ENCODE measurements around the gene KANSL1L.

The KANSL1L gene

GRCh38 chr2:209974576-209974975 lies 196.6 kb downstream of the KANSL1L start:
- H3K9me3 ChIP-seq (ENCODE audit: control insufficient read depth in 2 of 2, low read length in 2 of 2) = no peaks in the 10 kb centered on the region
- H3K36me3 ChIP-seq (ENCODE audit: control insufficient read depth in 2 of 2, insufficient read depth in 2 of 2, low read length in 2 of 2) = no peaks in the 10 kb centered on the region
- H3K27ac ChIP-seq (ENCODE audit: low read length) = no peak overlapping the region
- no peak overlapping the region for H3K4me3 ChIP-seq (ENCODE audit: low read length in 2 of 2)
- H3K9ac ChIP-seq (ENCODE audit: low read length in 2 of 2) = no peak overlapping the region
- no peaks in the 10 kb centered on the region for H3K27me3 ChIP-seq (ENCODE audit: control insufficient read depth in 1 of 2, insufficient read depth in 2 of 2, low read length in 2 of 2)
- no peaks in the 10 kb centered on the region for H3K4me1 ChIP-seq (ENCODE audit: control insufficient read depth, insufficient read depth, low read length)

GRCh38 chr2:209973328-209973727 lies 197.9 kb downstream of the KANSL1L start:
- Histone ChIP-seq H3K9ac (ENCODE audit: low read length in 2 of 2) (no peak overlapping the region), H3K27me3 (ENCODE audit: control insufficient read depth in 1 of 2, insufficient read depth in 2 of 2, low read length in 2 of 2) (no peaks in the 10 kb centered on the region), H3K36me3 (ENCODE audit: control insufficient read depth in 2 of 2, insufficient read depth in 2 of 2, low read length in 2 of 2) (no peaks in the 10 kb centered on the region), H3K4me1 (ENCODE audit: control insufficient read depth, insufficient read depth, low read length) (no peaks in the 10 kb centered on the region), H3K27ac (ENCODE audit: low read length) (no peak overlapping the region), H3K9me3 (ENCODE audit: control insufficient read depth in 2 of 2, low read length in 2 of 2) (no peaks in the 10 kb centered on the region), H3K4me3 (ENCODE audit: low read length in 2 of 2) (no peak overlapping the region)
